IPS-18c (cell line): Measurements from ENCODE around the gene MUC4.
"Not testable (repeated sequence)": the region's sequence is repeated elsewhere in the genome, so short reads cannot be mapped to it uniquely, and the experiment has no call there.

ENCODE experiments used
- H3K4me3 ChIP-seq: 2 replicates; pipeline ENCODE4 v1.7.0; 2013; ENCODE audit warnings: low read depth, mild to moderate bottlenecking, low read length, moderate library complexity; ENCODE audit not compliant: insufficient read depth
- H3K9me3 ChIP-seq: one replicate; pipeline ENCODE4 v1.6.1; 2013; ENCODE audit warnings: mild to moderate bottlenecking, low read length, moderate library complexity; ENCODE audit not compliant: control insufficient read depth, insufficient read depth

MUC4 gene

GRCh38 chr3:195820186-195820585 is 8.5 kb upstream of the MUC4 start:
- no peaks in the 10 kb centered on the region for H3K9me3 ChIP-seq

GRCh38 chr3:195818301-195818700 is 6.6 kb upstream of the MUC4 start:
- H3K9me3 ChIP-seq = no peaks in the 10 kb centered on the region
- no peak overlapping the region for H3K4me3 ChIP-seq

More at GRCh38 chr3:195820186-195820585, 8.5 kb upstream of the MUC4 start:
- no peak overlapping the region for H3K4me3 ChIP-seq

- H3K9me3 ChIP-seq = no peaks in the 10 kb centered on the region
- no peak overlapping the region for H3K4me3 ChIP-seq
These were observed 5.9 kb upstream of the MUC4 start for GRCh38 chr3:195817578-195818135.

- not testable (repeated sequence) for H3K4me3 ChIP-seq, H3K9me3 ChIP-seq
These were observed 4.7 kb upstream of the MUC4 start for GRCh38 chr3:195816276-195816913.

GRCh38 chr3:195815169-195815771 is 3.5 kb upstream of the MUC4 start:
- Histone ChIP-seq H3K4me3 (no peak overlapping the region), H3K9me3 (no peaks in the 10 kb centered on the region)

- Histone ChIP-seq H3K4me3 (no peak overlapping the region), H3K9me3 (no peaks in the 10 kb centered on the region)
These were observed 2.3 kb upstream of the MUC4 start for GRCh38 chr3:195813916-195814640.

GRCh38 chr3:195812366-195812765 is 637 bp upstream of the MUC4 start:
- no peak overlapping the region for H3K4me3 ChIP-seq
- H3K9me3 ChIP-seq = no peaks in the 10 kb centered on the region

- H3K4me3 ChIP-seq = no peak overlapping the region
- H3K9me3 ChIP-seq = no peaks in the 10 kb centered on the region
These were observed 1.3 kb downstream of the MUC4 start for GRCh38 chr3:195810455-195810845.

- Histone ChIP-seq H3K9me3 (no peaks in the 10 kb centered on the region), H3K4me3 (no peak overlapping the region)
These were observed 1.8 kb downstream of the MUC4 start for GRCh38 chr3:195809796-195810454.

GRCh38 chr3:195809291-195809785 is 2.4 kb downstream of the MUC4 start:
- Histone ChIP-seq H3K4me3 (no peak overlapping the region; the same call in 1 of the 2 replicates), H3K9me3 (no peaks in the 10 kb centered on the region)

- Histone ChIP-seq H3K4me3 (no peak overlapping the region), H3K9me3 (no peaks in the 10 kb centered on the region)
These were observed 2.9 kb downstream of the MUC4 start for GRCh38 chr3:195808741-195809290.

GRCh38 chr3:195807681-195808121 is 4.0 kb downstream of the MUC4 start:
- no peaks in the 10 kb centered on the region for H3K9me3 ChIP-seq
- H3K4me3 ChIP-seq = no peak overlapping the region

GRCh38 chr3:195806916-195807231 is 4.9 kb downstream of the MUC4 start:
- Histone ChIP-seq H3K4me3 (no peak overlapping the region), H3K9me3 (no peaks in the 10 kb centered on the region)

- no peak overlapping the region for H3K4me3 ChIP-seq
- no peaks in the 10 kb centered on the region for H3K9me3 ChIP-seq
These were observed 5.4 kb downstream of the MUC4 start for GRCh38 chr3:195806211-195806915.

- not testable (repeated sequence) for H3K9me3 ChIP-seq, H3K4me3 ChIP-seq
These were observed 6.1 kb downstream of the MUC4 start for GRCh38 chr3:195805588-195805987.

GRCh38 chr3:195805181-195805580 is 6.5 kb downstream of the MUC4 start:
- no peaks in the 10 kb centered on the region for H3K9me3 ChIP-seq

More at GRCh38 chr3:195805181-195805580, 6.5 kb downstream of the MUC4 start:
- no peak overlapping the region for H3K4me3 ChIP-seq
